Activated CD8-positive, alpha-beta T cell treated with anti-CD3 and anti-CD28 coated beads for 36 hours (primary cell): ENCODE measurements around the gene POMGNT2. TPM values are rescaled to one million over a fixed set of nuclear protein-coding genes. Genes with fewer than 3 reads are reported as not detected.

ENCODE experiments used
- ATAC-seq: fragments of 200-7000 bp; cut with Tn5 transposase; one replicate; pipeline ENCODE4 v1.10.0; 2021; ENCODE audit warnings: mild to moderate bottlenecking, moderate library complexity
- CTCF ChIA-PET: fragments of 350-600 bp; sonication (Branson Sonifier 250); formaldehyde crosslinking; loops from one replicate; lab custom pipeline; 2021; ENCODE audit warnings: antibody characterized with exemption; lab: Charles Lee
- POLR2A ChIA-PET: fragments of 350-600 bp; sonication (Branson Sonifier 250); formaldehyde crosslinking; loops from one replicate; lab custom pipeline; 2021; ENCODE audit warnings: antibody characterized with exemption; lab: Charles Lee
- DNase-seq: peaks from one replicate; pipeline ENCODE4 v3.0.0-alpha.2; 2020
- H3K27ac Mint-ChIP-seq: one replicate; pipeline ENCODE4 v1.8.0; 2021; ENCODE audit warnings: mild to moderate bottlenecking, mixed read lengths
- H3K27me3 Mint-ChIP-seq: one replicate; pipeline ENCODE4 v1.8.0; 2021; ENCODE audit warnings: mixed read lengths
- H3K36me3 Mint-ChIP-seq: one replicate; pipeline ENCODE4 v1.8.0; 2021; ENCODE audit warnings: low read depth, mixed read lengths
- H3K4me1 Mint-ChIP-seq: one replicate; pipeline ENCODE4 v1.8.0; 2021; ENCODE audit warnings: low read depth, mixed read lengths
- H3K4me3 Mint-ChIP-seq: one replicate; pipeline ENCODE4 v1.8.0; 2021; ENCODE audit warnings: mild to moderate bottlenecking, moderate library complexity, mixed read lengths
- H3K9me3 Mint-ChIP-seq: one replicate; pipeline ENCODE4 v1.8.0; 2021; ENCODE audit warnings: mixed read lengths
- intact Hi-C: fragments of 100-400 bp; cut with micrococcal nuclease; formaldehyde crosslinking; loops from one replicate; pipeline ENCODE4 v1.10.0; 2022
- total RNA-seq, 2 experiments: library from RNA; stranded (reverse); gene quantifications; one replicate each; pipeline ENCODE4 v1.2.3, GENCODE V29; 2021
- TF ChIP-seq, protein P1 (sequence below): fragments of 200-600 bp; IDR thresholded peaks from one replicate; pipeline ENCODE4 v1.8.0; 2022; ENCODE audit warnings: antibody characterized with exemption, mild to moderate bottlenecking

Gene POMGNT2
- total RNA-seq, 2 experiments from 2014 or later, result 11.9 to 12.0 TPM

DNA sequence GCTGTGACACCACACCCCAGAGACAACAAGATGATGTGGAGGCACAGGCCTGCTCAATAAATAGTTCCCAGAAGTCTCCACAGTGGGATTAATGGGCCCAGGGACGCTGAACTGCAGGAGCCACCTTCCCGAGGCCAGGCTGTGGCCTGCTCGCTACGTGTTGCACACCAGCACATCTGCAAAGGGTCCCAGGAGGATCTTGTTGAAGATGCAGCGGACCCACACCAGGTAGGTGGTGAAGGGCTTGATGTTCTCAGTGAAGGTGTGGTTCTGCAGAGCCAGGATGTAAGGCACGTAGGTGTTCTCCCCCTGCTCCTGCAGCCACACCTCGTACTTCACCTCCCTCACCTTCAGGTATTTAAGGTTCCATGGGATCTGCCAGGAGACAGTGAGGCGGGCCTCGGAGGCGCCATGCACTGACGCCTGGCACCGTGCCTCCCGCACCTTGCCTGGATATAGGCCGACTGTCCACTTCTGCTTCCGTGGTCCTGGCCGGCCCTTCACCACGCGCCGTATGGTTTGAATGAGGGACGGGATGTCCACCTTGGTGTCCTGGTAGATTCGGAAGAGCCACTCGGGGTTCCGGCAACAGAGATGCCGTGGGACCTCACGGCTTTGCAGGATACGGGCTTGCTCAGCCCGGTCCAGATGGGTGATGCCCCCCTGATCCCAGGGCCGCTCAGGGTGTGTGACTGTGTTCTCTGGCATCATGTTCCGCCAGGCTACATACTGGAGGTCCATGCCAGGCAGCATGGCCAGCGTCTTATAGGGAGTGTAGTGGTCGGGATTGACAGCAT lies 26.1 kb downstream of the POMGNT2 start:
- H3K4me3 Mint-ChIP-seq, result no peak overlapping the region
- no peak overlapping the region for H3K27ac Mint-ChIP-seq
- CTCF ChIA-PET, result no interaction called here
- POLR2A ChIA-PET, result no interaction called here
- intact Hi-C loops, result loop anchor here (10.0 kb wide), 1 partner anchor 115 kb away; no protein-coding TSS in a partner anchor
- ATAC-seq (no peak), DNase-seq (no peak)
- no peaks in the 10 kb centered on the region for H3K27me3 Mint-ChIP-seq
- no peaks in the 10 kb centered on the region for H3K9me3 Mint-ChIP-seq
- TF ChIP-seq, protein P1, sequence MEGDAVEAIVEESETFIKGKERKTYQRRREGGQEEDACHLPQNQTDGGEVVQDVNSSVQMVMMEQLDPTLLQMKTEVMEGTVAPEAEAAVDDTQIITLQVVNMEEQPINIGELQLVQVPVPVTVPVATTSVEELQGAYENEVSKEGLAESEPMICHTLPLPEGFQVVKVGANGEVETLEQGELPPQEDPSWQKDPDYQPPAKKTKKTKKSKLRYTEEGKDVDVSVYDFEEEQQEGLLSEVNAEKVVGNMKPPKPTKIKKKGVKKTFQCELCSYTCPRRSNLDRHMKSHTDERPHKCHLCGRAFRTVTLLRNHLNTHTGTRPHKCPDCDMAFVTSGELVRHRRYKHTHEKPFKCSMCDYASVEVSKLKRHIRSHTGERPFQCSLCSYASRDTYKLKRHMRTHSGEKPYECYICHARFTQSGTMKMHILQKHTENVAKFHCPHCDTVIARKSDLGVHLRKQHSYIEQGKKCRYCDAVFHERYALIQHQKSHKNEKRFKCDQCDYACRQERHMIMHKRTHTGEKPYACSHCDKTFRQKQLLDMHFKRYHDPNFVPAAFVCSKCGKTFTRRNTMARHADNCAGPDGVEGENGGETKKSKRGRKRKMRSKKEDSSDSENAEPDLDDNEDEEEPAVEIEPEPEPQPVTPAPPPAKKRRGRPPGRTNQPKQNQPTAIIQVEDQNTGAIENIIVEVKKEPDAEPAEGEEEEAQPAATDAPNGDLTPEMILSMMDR, result no peak
- no peaks in the 10 kb centered on the region for H3K4me1 Mint-ChIP-seq
- peaks cover 35% of the 10 kb centered on the region for H3K36me3 Mint-ChIP-seq

DNA sequence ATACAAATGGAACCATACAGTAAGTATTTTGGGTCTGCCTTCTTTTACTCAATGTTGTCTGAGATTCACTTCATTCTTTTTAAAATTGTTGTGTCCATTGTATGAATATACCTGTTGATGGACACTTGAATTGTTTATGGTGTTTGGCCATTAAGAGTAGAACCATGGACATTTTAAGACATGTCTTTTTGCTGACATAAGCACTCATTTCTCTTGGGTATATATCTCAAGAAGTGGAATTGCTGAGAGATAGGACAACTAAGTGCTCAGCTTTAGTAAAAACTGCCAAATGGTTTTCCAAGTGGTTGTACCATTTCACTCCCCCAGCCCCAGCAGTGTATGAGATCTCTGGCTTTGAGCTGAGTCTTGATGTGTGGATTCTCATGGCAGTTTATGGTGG lies 28.2 kb downstream of the POMGNT2 start:
- H3K9me3 Mint-ChIP-seq, result no peaks in the 10 kb centered on the region
- peaks cover 29% of the 10 kb centered on the region for H3K36me3 Mint-ChIP-seq
- TF ChIP-seq, protein P1, result no peak
- H3K4me1 Mint-ChIP-seq, result peaks cover 3% of the 10 kb centered on the region
- ATAC-seq (no peak), DNase-seq (no peak)
- intact Hi-C loops, result loop anchor here (10.0 kb wide), 1 partner anchor 113 kb away; no protein-coding TSS in a partner anchor
- no peaks in the 10 kb centered on the region for H3K27me3 Mint-ChIP-seq
- H3K4me3 Mint-ChIP-seq, result no peak overlapping the region
- ChIA-PET CTCF (interaction anchor here (1.1 to 4.0 kb wide), 2 partner anchors 11 to 116 kb away, joined by 3 to 19 read pairs; no protein-coding TSS in a partner anchor), POLR2A (no interaction called here)
- H3K27ac Mint-ChIP-seq, result no peak overlapping the region

DNA sequence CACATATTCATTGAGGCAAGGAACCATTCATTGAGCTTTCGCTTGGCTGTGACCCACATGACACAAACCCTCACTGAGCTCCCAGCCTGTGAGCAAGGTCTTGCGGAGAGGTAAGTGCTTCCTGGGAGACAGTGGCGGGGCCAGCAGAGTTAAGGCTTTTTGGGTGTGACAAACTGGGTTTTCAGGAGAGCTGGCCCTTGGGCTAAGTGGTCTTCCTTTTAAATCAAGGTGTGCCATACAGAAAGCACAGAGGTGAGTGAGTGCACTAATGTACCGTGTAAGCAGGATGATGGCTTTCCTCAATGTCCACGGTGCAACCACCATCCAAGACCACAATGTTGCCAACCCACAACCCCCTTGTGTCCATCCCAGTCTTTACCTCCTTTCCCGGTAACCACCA lies 28.6 kb downstream of the POMGNT2 start:
- H3K27ac Mint-ChIP-seq, result no peak overlapping the region
- TF ChIP-seq, protein P1, result no peak
- H3K4me3 Mint-ChIP-seq, result no peak overlapping the region
- ATAC-seq, result no peak
- no peak for DNase-seq
- H3K9me3 Mint-ChIP-seq, result no peaks in the 10 kb centered on the region
- ChIA-PET CTCF (interaction anchor here (1.1 to 4.0 kb wide), 2 partner anchors 11 to 116 kb away, joined by 3 to 19 read pairs; no protein-coding TSS in a partner anchor), POLR2A (no interaction called here)
- intact Hi-C loops, result loop anchor here (10.0 kb wide), 1 partner anchor 112 kb away; no protein-coding TSS in a partner anchor
- peaks cover 25% of the 10 kb centered on the region for H3K36me3 Mint-ChIP-seq
- no peaks in the 10 kb centered on the region for H3K27me3 Mint-ChIP-seq
- peaks cover 3% of the 10 kb centered on the region for H3K4me1 Mint-ChIP-seq

DNA sequence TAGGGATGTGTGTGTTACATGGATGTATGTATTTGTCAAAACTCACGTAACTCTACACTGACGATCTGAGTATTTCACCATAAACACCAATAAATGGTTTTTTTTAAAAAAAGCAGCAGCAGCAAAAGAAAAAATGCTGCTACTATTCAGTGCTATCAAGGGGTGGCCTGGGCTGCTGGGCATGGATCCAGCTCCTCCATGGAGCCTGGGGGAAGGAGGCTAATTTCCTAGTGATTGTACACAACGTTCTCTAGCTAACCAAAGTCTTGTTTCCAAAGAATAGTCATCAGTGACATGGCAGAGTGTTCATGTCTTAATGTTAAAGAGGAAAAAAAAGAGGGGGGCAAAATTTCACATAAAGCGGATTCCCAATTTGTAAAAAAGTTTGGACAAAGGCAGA lies 29.0 kb downstream of the POMGNT2 start:
- TF ChIP-seq, protein P1, result no peak
- peaks cover 3% of the 10 kb centered on the region for H3K4me1 Mint-ChIP-seq
- intact Hi-C loops, result loop anchor here (10.0 kb wide), 1 partner anchor 112 kb away; no protein-coding TSS in a partner anchor
- no peak overlapping the region for H3K27ac Mint-ChIP-seq
- peaks cover 22% of the 10 kb centered on the region for H3K36me3 Mint-ChIP-seq
- DNase-seq (no peak), ATAC-seq (no peak)
- H3K9me3 Mint-ChIP-seq, result no peaks in the 10 kb centered on the region
- H3K4me3 Mint-ChIP-seq, result no peak overlapping the region
- ChIA-PET CTCF (interaction anchor here (4.0 kb wide), 1 partner anchor 115 kb away, joined by 19 read pairs; no protein-coding TSS in a partner anchor), POLR2A (no interaction called here)
- no peaks in the 10 kb centered on the region for H3K27me3 Mint-ChIP-seq
